Measurements from ENCODE around the gene NELFCD.

DNA sequence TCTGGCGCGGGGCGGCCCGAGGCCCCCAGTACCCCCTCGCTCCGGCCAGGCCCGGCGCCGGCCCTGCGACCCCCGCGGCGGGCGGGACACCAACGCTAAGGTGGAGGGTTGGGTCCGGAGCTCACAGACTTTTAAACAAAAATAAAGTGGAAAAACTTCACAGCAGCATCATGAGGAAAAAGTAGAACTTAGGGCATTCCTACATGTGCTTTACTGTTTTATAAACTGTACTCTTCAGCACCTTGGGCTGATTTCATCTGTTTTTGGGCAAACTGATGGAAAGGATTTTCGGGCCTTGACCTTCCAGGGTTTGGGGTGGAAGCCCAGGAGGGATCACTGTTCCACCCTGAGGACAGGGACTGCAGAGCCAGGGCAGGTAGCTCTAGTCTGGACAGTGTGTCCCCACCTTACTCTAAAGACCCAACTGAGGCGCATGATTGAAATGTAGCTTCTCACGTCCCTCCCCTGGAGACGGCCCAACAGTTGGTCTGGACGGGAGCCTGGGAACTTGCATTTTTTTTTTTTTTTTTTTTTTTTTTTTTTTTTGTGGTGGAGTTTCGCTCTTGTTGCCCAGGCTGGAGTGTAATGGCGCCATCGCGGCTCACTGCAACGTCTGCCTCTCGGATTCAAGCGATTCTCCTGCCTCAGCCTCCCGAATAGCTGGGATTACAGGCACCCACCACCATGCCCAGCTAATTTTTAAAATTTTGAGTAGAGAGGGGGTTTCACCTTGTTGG lies 740 bp downstream of the NELFCD start:
- TF ChIP-seq, protein P1, sequence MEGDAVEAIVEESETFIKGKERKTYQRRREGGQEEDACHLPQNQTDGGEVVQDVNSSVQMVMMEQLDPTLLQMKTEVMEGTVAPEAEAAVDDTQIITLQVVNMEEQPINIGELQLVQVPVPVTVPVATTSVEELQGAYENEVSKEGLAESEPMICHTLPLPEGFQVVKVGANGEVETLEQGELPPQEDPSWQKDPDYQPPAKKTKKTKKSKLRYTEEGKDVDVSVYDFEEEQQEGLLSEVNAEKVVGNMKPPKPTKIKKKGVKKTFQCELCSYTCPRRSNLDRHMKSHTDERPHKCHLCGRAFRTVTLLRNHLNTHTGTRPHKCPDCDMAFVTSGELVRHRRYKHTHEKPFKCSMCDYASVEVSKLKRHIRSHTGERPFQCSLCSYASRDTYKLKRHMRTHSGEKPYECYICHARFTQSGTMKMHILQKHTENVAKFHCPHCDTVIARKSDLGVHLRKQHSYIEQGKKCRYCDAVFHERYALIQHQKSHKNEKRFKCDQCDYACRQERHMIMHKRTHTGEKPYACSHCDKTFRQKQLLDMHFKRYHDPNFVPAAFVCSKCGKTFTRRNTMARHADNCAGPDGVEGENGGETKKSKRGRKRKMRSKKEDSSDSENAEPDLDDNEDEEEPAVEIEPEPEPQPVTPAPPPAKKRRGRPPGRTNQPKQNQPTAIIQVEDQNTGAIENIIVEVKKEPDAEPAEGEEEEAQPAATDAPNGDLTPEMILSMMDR (conservative IDR thresholded peaks at IDR 0.05; ENCODE audit: low read depth, low read length), result no peak
- TF ChIP-seq EZH2 (IDR thresholded peaks at IDR 0.05; ENCODE audit: borderline replicate concordance, low read depth, low read length, poor library complexity, severe bottlenecking), result no peak
